Osteoblast (primary cell): ENCODE data around the gene PRDM9. TPM values are rescaled to one million over a fixed set of nuclear protein-coding genes. Genes with fewer than 3 reads are reported as not detected.
A peak's percentile ranks its signal among the peaks of the same experiment; 100 is the strongest.
"Not testable (repeated sequence)": the region's sequence is repeated elsewhere in the genome, so short reads cannot be mapped to it uniquely, and the experiment has no call there.

Source experiments
- DNase-seq: peaks from one replicate; pipeline ENCODE4 v3.0.0; 2011; ENCODE audit warnings: low spot score, mixed read lengths; ENCODE audit not compliant: insufficient read length; ENCODE audit errors: missing footprints
- H2AFZ ChIP-seq: 2 replicates; pipeline ENCODE4 v1.6.0; 2011; ENCODE audit warnings: mild to moderate bottlenecking, low read length
- H3K27ac ChIP-seq: 2 replicates; pipeline ENCODE4 v1.5.1; 2011; ENCODE audit warnings: mild to moderate bottlenecking, low read depth, low read length, moderate library complexity
- H3K27me3 ChIP-seq: 2 replicates; pipeline ENCODE4 v1.6.0; 2012; ENCODE audit warnings: mild to moderate bottlenecking, control low read depth, inconsistent platforms, low read length, moderate library complexity; ENCODE audit not compliant: insufficient read depth
- H3K36me3 ChIP-seq: 2 replicates; pipeline ENCODE4 v1.5.1; 2011; ENCODE audit warnings: mild to moderate bottlenecking, low read length, control low read depth, moderate library complexity; ENCODE audit not compliant: insufficient read depth
- H3K4me1 ChIP-seq: 2 replicates; pipeline ENCODE4 v1.5.1; 2011; ENCODE audit warnings: mild to moderate bottlenecking, low read length, control low read depth, moderate library complexity; ENCODE audit not compliant: insufficient read depth
- H3K4me2 ChIP-seq: 2 replicates; pipeline ENCODE4 v1.6.0; 2011; ENCODE audit warnings: mild to moderate bottlenecking, low read length; ENCODE audit not compliant: insufficient read depth
- H3K4me3 ChIP-seq: fragments of 200-600 bp; sonication (generic); 3 replicates; pipeline ENCODE4 v1.5.1; 2012; ENCODE audit warnings: mild to moderate bottlenecking, low read length, inconsistent platforms; ENCODE audit not compliant: insufficient read depth
- H3K79me2 ChIP-seq: 2 replicates; pipeline ENCODE4 v1.6.0; 2012; ENCODE audit warnings: mild to moderate bottlenecking, low read length, control low read depth, inconsistent platforms; ENCODE audit not compliant: insufficient read depth
- H3K9me3 ChIP-seq: 2 replicates; pipeline ENCODE4 v1.5.1; 2011; ENCODE audit warnings: low read depth, low read length, control low read depth
- H4K20me1 ChIP-seq: 2 replicates; pipeline ENCODE4 v1.6.0; 2012; ENCODE audit warnings: mild to moderate bottlenecking, low read length, control low read depth; ENCODE audit not compliant: insufficient read depth
- CTCF ChIP-seq: IDR thresholded peaks from 2 replicates; pipeline ENCODE4 v1.5.1; 2011; ENCODE audit warnings: mild to moderate bottlenecking, low read depth, low read length, moderate library complexity; ENCODE audit errors: extremely low read depth
- total RNA-seq: library from RNA; depleted of rRNA; stranded (reverse); fragments of >200 nt; gene quantifications from 2 replicates; pipeline ENCODE4 v1.2.3, GENCODE V29; 2012

PRDM9 gene
- total RNA-seq, 1 donor, result not detected

- no peak for DNase-seq
- no peaks in the 10 kb centered on the region for H3K36me3 ChIP-seq
- no peaks in the 10 kb centered on the region for H3K27me3 ChIP-seq
- H3K27ac ChIP-seq, result no peak overlapping the region
- H4K20me1 ChIP-seq, result no peaks in the 10 kb centered on the region
- no peaks in the 10 kb centered on the region for H3K79me2 ChIP-seq
- no peaks in the 10 kb centered on the region for H3K9me3 ChIP-seq
- H3K4me2 ChIP-seq, result no peak overlapping the region
- H3K4me1 ChIP-seq, result no peaks in the 10 kb centered on the region
- no peak for TF ChIP-seq CTCF
- H3K4me3 ChIP-seq, result no peak overlapping the region
- H2AFZ ChIP-seq, result no peak overlapping the region
Measured at GRCh38 chr5:23522553-23522952, 15.1 kb downstream of the PRDM9 start.

DNA sequence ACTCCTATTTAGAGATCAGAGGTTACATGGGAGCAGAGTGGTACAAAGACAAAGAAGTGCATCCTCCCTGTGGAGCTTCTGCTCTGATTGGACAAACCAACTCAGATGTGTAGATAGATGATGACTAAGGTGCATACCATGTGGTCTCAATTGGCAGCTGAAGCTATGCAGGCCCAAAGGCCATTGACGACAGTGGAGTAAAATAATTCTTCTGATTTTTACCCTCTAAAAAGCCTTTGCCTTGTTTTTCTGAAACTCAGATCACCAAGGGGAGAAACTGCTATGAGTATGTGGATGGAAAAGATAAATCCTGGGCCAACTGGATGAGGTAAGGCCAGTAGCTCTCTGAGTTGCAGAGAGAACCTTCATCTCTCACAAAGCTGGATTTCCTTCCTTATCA is 15.6 kb downstream of the PRDM9 start:
- Histone ChIP-seq H3K4me1 (no peaks in the 10 kb centered on the region), H3K9me3 (no peaks in the 10 kb centered on the region), H3K4me3 (no peak overlapping the region), H3K36me3 (no peaks in the 10 kb centered on the region), H4K20me1 (no peaks in the 10 kb centered on the region), H2AFZ (no peak overlapping the region), H3K27me3 (no peaks in the 10 kb centered on the region), H3K79me2 (no peaks in the 10 kb centered on the region), H3K27ac (no peak overlapping the region), H3K4me2 (no peak overlapping the region)
- no peak for TF ChIP-seq CTCF
- peak; percentile 36 for DNase-seq

GRCh38 chr5:23523998-23524397 is 16.6 kb downstream of the PRDM9 start:
- H3K9me3 ChIP-seq, result no peaks in the 10 kb centered on the region
- TF ChIP-seq CTCF, result no peak
- H3K4me2 ChIP-seq, result no peak overlapping the region
- no peaks in the 10 kb centered on the region for H3K4me1 ChIP-seq
- no peak overlapping the region for H3K27ac ChIP-seq
- DNase-seq, result no peak
- no peaks in the 10 kb centered on the region for H3K27me3 ChIP-seq
- H4K20me1 ChIP-seq, result no peaks in the 10 kb centered on the region
- no peak overlapping the region for H3K4me3 ChIP-seq
- no peak overlapping the region for H2AFZ ChIP-seq
- no peaks in the 10 kb centered on the region for H3K36me3 ChIP-seq
- no peaks in the 10 kb centered on the region for H3K79me2 ChIP-seq

DNA sequence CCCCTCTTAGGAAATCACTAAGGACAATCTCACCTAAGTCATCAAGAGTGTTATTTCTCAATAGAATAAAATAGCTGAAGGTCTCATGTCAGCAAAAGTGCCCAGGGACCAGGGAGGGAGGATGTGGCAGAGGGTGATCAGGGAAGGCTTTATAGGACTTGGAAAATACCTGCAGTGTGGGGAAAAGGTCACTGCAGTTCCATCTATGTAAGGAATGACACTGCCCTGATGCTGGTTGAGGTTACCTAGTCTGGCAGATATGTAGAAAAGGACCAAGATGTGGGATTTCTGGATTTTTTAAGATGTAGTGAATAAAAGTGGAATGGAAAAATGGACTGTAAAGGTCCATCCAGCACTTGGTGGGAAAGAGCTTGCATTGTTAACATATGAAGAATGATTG is 18.3 kb downstream of the PRDM9 start:
- Histone ChIP-seq H3K9me3 (no peaks in the 10 kb centered on the region), H3K27ac (no peak overlapping the region), H4K20me1 (no peaks in the 10 kb centered on the region), H3K79me2 (no peaks in the 10 kb centered on the region), H3K4me2 (no peak overlapping the region), H3K4me3 (no peak overlapping the region), H3K27me3 (no peaks in the 10 kb centered on the region), H2AFZ (no peak overlapping the region), H3K36me3 (no peaks in the 10 kb centered on the region), H3K4me1 (no peaks in the 10 kb centered on the region)
- no peak for DNase-seq
- no peak for TF ChIP-seq CTCF

GRCh38 chr5:23526616-23527015 is 19.2 kb downstream of the PRDM9 start:
- not testable (repeated sequence) for H3K9me3 ChIP-seq, H3K4me2 ChIP-seq, H4K20me1 ChIP-seq, H2AFZ ChIP-seq, H3K27me3 ChIP-seq, H3K79me2 ChIP-seq, H3K4me3 ChIP-seq, H3K4me1 ChIP-seq, DNase-seq, H3K36me3 ChIP-seq, H3K27ac ChIP-seq

DNA sequence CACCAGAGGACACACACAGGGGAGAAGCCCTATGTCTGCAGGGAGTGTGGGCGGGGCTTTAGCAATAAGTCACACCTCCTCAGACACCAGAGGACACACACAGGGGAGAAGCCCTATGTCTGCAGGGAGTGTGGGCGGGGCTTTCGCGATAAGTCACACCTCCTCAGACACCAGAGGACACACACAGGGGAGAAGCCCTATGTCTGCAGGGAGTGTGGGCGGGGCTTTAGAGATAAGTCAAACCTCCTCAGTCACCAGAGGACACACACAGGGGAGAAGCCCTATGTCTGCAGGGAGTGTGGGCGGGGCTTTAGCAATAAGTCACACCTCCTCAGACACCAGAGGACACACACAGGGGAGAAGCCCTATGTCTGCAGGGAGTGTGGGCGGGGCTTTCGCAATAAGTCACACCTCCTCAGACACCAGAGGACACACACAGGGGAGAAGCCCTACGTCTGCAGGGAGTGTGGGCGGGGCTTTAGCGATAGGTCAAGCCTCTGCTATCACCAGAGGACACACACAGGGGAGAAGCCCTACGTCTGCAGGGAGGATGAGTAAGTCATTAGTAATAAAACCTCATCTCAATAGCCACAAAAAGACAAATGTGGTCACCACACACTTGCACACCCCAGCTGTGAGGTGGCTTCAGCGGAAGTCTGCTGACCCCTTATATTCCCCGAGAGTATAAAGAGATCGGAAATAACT is 20.0 kb downstream of the PRDM9 start:
- not testable (repeated sequence) for H3K4me3 ChIP-seq, DNase-seq, H2AFZ ChIP-seq, H3K9me3 ChIP-seq, H3K79me2 ChIP-seq, H3K4me2 ChIP-seq, H4K20me1 ChIP-seq, H3K36me3 ChIP-seq, H3K4me1 ChIP-seq, H3K27me3 ChIP-seq, H3K27ac ChIP-seq
